Measurements from ENCODE around the gene TNS1.

The TNS1 gene

DNA sequence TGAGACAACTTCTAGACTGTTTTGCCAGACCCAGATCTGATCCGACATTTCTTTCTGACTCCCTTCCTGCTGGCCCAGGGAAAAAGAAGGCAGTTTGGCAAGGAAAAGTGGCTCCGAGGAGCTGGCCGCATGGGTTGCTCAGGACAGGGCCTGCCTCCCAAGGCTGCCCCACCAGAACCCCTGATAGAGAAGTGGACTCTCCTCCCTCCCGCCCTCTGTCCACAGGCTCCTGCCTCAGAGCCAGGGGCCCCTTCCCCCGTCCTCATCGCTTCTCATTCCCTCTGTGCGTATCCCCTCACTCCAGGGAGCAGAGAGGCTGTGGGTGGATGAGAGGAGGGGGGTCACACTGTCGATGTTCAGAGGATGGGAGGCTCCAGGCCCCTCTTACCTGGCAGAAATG lies 110.2 kb downstream of the TNS1 start:
- DNase-seq: no peak

DNA sequence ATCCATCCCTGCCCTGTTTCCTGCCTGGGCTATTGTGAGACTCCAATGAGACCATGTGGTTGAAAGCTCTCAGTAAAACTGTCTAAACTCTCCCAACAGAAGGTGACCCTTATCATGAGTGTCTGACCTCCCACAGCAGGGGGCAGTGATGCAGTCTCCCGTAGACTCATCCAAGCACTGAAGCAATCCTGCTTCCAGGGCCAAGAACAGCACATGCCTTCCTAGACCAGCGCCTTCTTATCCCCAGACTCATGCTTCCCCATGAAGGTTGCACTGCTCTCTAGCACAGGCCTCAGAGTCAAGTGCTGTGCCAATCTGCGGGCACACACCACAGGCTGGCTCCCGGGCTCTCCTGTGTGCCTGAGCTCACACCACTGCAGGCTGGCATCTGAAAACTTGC lies 112.3 kb downstream of the TNS1 start:
- no peak for DNase-seq

DNA sequence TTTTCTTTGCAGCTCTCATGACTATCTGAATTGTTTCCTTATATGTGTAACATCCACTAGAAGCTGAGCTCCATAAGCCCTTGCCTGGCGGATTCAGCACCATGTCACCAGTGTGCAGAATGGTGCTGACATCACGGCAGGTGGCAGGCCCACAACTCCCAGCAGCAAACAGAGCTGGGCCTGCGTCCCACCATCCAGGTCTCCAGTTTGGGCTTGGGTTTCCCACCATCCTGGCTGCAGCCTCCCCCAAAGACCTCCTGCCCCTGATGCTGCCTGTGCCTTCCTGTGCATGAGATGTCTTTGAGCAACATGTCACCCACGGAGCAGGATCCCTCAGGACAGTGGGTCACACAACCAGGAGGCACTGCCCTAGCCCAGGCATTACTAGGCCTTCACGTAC lies 113.1 kb downstream of the TNS1 start:
- no peak for DNase-seq

DNA sequence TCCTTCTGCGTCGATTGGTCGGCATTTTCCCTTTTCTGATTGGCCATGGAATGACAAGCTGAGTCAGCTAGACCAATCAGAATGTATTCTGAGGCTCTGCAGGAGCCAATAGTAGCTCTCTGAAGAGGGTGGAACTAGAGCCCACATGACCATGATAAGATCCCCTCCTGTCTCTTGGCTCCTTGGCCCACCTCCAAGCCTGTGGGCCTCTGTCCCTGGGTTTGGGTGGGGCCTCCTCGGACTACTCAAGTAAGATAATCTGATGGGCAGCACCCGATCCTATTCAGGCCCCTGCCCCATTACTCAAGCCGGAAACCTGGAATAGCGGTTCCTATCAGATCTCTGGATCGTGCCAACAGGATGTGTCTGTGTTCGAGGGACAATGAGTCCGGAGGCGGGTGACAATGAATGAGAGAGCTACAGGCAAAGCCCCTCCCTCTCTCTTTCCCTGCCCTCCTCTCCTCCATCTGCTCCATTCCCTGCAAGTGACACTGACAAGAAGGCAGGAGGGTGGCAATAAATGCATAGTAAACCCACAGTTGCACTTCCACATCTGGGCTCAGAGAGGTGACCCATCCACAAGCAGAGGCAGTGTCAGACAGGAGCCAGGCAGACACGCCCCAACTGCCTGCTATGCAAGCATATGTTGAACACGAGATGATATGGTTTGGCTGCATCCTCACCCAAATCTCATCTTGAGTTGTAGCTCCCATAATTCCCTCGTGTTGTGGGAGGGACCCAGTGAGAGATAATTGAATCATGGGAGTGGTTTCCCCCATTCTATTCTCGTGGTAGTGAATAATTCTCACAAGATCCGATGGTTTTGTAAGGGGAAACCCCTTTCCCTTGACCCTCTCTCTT lies 114.7 kb downstream of the TNS1 start:
- no peak for DNase-seq

DNA sequence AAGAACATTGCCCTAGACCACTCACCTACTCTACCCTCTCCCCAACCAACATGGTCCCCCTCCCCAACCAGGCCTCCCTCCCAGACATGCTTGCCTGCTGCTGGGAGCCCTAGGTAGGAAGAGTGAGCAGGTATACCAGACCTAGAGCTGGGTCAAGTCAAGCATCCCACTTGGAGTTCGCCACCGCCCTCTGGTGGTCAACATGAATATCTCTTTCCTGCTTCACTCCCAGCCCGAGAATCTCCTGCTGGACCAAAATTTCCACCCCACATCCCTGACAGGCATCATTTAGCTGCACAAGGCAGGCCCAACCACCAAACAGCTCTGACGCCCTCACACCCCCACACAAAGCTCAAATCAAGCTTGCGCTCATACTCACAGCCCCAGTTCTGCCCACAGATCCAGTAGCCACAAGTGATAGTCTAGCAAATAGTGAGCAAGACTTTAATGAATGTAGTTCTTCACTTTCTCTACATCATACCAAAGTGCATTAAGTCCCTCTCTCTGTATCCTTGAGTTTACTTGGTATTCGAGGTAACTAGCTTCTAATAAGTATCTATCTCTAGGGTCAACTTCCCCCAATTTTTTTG lies 116.0 kb downstream of the TNS1 start:
- peak; percentile 80 for DNase-seq

DNA sequence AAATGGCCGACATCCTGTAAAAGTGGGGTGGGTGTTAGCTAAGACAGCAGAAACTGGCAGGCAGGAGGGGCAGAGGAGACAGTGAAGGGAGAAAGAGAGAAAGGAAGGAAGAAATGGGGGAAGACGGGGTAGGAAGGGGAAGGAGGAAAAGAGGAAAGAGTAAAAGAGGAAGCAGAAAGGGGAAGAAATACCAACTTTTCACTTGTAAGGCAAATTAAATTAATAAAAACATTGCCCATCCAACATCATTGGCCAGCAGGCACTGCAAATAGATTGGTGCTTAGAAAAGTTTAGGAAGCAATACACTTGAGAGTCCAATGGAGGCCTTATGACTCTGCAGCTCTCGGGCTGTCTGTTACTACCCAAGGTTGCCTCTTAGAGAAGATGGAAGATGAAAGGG lies 116.7 kb downstream of the TNS1 start:
- DNase-seq: no peak

DNA sequence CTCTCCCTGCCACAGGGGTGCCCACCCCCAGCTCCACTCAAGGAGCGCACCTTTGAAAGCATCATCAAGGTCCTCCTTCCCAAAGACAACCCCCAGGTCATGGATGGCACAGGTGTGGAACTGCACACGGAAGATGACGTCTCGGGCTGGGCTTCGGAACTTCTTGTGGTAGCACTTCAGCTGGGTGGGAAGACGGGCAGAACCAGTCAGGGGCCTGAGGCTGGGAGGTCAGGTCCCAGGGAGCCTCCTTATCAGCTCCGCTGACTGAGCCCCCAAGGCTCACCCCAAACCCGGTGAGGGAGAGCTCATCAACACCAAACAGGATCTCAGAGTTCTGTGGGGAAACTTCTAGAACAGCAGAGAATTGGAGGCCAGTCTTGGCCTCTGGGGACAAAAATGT lies 117.8 kb downstream of the TNS1 start:
- no peak for DNase-seq

DNA sequence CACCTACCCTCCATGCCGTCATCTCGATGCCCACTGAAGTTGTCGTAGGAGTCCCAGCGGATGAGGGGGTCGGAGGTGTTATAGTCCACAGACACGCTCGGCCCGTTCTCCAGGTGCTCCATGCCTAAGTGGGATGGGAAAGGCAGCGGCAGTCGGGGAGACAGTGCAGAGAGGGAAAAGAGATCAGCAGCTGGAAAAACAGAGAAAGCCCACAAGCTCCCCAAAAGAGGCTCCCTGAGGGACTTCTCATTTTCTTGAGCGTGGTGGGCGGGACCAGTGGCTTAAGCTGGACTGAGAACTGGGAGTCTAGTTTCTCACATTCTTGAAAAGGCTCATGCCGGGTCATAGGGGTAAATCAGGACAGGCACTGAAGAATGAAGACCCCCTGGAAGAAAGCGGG lies 121.9 kb downstream of the TNS1 start:
- DNase-seq: no peak

DNA sequence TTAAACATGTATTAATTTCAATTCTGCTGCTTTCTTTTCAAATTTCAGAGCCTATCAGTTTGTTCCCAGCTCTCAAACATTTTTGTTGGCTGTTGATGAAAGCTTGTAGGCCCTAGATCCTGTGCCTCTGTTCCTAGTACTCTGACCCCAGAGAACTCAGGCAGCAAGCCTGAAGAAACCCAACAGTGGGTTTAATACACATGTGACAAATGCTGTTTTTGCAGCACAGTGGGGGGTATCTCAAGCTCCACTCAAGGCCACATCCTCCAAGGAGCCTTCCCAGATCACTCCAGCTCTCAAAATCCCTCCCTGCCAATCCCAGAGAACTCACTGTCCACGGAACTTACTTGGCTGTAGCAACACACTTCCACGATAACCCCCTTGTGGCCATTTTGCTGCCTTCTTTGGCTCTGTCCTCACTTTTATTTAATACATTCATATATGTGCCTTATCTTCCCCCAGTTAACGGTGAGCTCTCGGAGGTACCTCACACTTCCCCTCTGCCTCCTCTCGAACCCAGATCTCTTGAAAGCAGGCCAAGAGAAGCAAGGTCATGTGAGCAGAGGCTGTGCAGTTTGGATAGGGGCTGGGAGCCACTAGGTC lies 122.4 kb downstream of the TNS1 start:
- no peak for DNase-seq

DNA sequence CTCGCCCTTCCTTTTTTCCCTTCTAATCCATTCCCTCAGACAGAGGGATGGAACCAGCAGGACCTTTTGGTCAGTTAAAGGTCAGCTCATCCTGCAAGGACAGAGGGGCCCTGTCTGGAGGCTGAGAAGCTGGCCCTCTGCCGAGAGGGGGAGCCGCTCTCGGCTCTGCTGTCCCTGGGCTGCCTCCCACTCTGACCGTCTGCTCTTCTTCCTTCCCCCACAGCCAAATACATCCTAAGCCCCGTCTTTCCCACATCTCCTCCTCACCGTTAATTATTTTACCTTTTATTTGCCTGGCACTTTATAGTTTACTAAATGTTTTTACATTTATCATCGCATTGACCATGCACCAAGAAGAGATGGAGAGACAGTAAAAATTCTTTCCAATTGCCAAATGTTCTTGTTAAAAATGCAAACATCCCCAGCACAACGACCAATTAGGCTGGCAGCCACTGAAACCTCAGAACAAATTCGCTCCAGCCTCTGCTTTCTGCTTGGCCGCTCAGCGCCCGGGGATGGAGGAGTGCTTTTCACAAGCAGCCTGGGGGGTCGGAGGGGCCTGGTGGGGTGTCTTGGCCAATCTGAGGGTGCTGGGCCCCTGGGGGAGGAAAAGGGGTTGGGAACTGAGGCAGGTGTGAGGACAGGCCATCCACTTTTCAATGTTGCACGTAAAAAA lies 123.7 kb downstream of the TNS1 start:
- no peak for DNase-seq

DNA sequence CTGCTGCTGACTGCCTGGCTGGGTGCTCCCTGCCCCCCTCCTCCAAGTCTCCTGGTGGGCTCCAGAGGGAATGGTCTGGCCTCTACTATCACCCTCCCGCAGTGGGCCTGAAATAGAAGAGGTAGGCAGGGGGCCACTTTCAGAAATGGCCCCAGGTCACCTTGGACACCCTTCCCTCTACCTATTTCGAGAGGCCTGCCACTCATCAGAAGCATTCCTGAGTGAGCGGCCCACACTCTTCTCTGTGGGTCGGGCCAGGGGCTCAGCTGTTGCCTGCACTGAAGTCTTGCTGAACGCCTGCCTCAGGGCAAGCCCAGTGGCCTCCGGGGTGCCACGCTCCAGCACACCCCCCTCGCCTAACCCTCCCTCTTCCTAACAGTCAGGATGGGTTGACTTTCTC lies 124.9 kb downstream of the TNS1 start:
- DNase-seq: no peak

DNA sequence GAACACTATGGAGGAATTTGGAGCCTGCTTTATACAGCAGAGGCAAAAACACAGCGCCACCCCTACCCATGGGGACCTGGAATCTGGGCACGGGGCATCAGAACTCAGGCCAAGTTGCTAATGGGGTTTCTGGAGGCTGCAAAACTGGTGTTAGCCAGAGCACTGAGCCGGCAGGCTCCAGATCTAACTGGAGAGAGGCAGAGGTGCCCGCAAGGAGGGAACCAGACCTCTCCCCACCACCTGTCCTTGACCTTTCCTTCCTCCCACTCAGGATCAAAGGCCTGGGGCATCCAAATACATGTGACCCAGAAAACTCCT lies 126.6 kb downstream of the TNS1 start:
- no peak for DNase-seq

DNA sequence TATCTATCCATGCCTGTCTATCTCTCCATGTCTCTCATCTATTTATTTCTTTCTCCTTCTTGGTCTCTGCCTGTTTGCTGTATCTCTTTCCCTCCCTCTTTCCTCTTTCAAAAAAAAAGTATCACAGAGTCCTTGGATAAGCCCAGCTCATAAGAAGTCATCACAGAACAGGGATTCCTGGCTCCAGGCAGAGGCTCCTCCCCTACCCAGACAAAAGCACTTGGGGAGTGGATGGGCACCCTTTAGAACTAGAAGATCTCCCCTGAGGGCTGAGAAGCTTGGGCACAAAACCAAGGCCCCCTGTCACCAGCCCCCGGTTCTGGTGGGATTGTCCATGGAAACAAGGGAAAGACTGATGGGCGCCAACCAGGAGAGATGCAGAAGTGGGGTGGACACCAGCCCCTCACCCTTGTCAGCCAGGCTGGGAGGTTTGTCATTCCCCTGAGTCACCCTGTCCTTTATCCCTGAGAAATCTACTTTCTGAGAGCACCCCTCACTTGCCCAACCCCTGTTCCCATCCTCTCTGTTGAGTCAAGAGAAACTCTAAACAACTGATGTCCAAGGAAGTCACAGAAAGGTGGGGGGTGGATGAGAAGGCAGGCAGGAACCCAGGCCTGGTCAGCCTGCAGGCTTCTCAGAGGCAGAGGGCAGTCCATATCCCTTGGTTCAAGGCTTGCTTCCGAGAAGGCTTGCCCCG lies 127.1 kb downstream of the TNS1 start:
- DNase-seq: no peak

DNA sequence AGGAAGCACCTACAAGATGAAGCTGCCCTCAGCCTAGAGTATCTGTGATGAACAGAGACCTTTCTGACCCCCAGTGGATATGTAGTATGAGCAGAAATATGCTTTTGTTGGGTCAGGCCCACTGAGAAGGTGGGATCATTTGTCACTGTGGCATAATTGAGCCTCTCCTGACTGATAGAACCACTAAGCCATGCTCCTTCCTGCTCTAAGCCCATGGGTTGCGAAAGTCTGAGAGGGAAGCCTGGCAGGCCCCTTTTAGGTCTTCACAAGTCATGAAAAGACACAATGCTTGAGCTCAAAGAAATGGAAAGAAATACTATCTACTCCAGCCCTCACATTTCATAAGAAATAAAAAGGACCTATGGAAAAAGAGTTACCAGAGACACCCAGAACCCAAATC lies 127.7 kb downstream of the TNS1 start:
- DNase-seq: no peak

DNA sequence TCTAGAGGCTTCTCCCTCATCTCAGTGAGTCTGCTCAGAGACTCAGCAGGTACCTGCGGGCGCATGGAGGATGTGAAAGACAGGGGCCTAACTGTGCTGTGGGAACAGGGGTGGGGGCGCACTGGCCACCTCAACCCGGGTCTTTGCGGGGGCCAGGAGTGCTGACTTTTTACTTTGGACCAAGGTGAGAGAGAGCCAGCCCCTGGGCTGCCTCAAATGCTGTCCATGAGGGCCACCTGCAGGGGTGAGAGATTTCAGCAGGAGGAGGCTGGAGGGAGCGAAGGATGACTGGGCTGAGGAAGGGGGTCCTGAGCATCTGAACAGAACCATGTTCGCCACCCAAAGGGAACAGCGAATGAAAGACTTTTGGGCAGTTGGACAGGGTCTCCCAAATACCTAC lies 129.4 kb downstream of the TNS1 start:
- no peak for DNase-seq

DNA sequence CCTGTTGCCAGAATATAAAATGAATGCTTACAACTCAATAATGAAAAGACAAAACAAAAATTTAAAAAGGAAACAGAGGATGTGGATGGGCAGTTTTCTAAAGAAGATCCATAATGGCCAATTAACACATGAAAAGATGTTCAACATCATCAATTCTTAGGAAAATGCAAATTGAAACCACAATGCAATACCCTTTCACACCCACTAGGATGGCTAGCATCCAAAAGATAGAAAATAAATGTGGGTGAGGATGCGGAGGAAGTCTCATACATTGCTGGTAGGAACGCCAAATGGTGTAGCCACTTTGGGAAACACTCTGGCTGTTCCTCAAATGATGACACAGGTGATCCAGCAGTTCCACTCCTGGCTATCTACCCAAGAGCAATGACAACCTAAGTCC lies 130.5 kb downstream of the TNS1 start:
- no peak for DNase-seq

DNA sequence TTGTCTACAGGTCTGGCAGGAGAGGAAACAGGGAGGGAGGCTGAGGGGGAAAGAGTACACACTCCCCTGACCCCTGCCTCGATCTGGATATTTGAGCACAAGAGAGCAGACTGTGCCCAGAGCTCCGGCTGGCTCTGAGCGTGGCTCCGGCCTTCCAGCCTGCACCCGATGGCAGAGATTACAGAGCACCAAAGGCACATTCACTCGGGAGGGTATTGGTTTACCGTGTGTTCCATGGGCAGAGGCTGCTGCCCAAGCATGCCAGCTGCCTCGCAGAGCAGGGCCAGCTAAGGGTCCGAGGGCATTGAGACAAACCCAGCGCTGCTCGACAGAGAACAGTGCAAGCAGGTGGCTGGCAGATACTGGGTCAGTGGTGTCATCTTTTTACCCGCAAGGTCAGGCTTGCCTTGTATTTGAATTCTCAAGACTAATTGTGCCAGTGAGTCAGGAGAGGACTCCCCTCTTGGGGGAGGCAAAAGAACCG lies 132.2 kb downstream of the TNS1 start:
- no peak for DNase-seq

DNA sequence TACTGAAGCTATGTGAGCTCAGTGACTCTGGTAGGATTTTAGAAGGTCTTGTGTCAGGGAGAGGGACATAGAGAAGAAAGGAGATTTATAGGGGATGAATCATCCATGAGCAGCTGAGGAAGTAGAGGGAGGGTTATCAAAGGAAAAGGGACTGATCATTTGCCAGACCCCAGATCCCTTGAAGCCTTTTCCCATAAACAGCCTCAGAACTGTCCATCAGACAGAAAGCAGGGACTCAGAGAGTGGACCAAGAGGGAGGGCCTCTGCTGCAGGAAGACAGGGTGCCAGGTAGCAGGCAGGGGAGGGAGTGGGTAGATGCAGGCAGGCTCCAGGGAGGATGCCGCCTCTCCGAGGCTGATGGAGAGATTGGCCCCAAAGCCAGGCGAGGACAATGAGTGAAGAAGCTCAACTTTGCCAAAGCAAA lies 133.9 kb downstream of the TNS1 start:
- DNase-seq: no peak

DNA sequence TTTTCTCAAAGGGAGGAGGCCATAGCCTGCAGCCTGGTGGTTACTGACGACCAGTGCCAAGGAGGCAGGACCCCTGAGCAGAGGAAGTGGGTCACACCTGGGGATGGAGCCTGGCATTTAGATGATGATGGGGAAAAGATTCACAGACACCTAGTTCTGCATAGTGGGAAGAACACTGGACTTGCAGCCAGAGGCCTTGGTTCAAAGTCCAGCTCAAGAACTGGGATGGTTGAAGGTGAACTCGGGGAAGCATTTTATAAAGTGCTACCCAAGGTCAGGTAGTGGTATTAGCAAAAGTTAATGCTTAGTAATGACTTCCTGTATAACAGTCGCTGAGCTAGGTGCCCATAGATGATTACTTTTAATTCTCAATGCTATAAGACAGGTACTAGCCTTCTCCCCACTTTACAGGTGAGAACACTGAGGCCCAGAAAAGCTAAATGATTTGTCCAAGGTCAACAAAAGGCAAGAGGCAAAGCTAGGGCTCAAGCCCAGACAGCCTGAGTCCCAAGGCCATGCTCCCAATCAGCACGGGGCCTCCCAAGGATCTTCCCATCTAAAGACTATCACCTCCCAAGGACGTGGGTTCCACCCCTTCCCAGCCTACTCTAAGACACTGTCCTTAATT lies 134.4 kb downstream of the TNS1 start:
- no peak for DNase-seq

DNA sequence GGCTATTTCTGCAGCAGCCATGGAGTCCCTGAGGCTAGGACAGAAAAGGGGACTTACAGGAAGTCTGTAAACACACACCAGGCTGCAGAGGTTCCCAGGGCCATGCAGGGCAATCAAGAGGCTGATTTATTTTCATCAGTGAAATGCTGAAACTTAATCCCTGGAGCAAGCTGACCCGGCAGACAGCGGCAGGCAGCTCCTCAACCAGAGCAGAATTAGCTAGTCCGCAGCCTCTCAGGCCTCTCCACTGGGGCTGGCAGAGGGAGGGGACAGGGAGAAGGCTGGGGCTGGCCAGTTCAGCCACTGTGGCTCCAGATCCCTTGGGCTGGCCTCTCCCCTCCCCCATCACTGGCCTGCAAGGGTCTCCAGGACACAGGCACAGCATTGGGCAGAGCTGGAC lies 136.3 kb downstream of the TNS1 start:
- no peak for DNase-seq

DNA sequence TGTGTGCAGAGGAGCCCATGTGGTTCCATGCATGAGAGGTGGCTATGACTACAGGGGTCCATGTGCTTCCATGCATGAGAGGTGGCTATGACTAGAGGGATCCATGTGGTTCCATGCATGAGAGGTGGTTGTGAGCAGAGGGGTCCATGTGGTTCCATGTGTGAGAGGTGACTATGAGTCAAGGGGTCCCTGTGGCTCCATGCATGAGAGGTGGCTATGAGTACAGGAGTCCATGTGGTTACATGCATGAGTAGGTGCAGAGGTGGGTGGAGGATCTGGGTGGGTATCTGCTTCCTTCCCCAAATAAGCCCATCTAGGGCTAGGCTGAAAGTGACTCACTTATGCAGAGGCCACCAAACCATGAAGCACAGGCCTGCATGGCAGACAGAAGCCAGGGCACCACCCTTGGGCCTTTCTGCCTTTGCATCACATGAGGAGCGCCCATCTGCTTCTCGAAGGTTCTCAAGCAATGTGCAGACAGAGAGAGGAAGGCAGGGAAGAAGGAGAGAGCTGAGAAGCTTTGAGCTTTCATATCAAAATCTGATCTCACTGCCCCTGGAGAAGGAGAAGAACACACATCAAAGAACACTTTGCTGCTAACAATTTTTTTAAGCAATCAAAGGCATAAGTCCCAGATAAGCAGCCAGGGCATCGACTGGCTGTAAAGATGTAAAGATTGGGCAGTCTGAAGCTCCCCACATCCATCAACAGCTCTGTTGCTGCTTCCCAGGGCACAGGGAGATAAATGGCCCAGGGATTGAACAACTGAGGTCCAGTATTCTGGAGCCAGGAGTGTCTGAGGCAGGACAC lies 137.6 kb downstream of the TNS1 start:
- DNase-seq: peak; percentile 24

DNA sequence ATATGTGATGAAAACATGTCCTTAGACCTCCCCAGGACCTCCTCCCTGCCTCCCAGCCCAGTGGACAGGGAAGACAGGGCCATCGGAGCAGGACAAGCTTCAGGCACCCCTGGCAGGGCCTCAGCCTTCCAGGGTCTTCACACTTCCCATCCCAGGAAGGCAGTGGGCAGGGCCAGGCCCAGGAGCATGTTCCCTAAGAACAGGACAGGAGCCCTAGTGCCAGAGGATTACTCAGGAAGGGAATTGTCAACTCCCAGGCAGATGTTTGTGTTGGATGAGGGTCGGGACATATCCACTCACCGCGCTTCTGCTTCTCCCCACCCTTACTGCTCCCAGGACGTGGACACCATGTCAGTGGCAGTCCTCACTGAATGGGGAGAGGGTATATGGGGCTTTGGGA lies 138.9 kb downstream of the TNS1 start:
- no peak for DNase-seq

All from stimulated activated CD8-positive, alpha-beta memory T cell treated with anti-CD3 and anti-CD28 coated beads, Interleukin-4, amount 100 ng/mL, for 48 hours (primary cell).